Hematopoietic multipotent progenitor cell treated with erythropoietin and hydrocortisone succinate and interleukin-3 and kit ligand, for 4 days (in vitro differentiated cells): ENCODE data around the gene MARCKSL1.
"Not testable (repeated sequence)": the region's sequence is repeated elsewhere in the genome, so short reads cannot be mapped to it uniquely, and the experiment has no call there.

Experiments used
- DNase-seq: peaks from one replicate; pipeline ENCODE4 v3.0.0-alpha.2; 2015

Gene MARCKSL1

DNA sequence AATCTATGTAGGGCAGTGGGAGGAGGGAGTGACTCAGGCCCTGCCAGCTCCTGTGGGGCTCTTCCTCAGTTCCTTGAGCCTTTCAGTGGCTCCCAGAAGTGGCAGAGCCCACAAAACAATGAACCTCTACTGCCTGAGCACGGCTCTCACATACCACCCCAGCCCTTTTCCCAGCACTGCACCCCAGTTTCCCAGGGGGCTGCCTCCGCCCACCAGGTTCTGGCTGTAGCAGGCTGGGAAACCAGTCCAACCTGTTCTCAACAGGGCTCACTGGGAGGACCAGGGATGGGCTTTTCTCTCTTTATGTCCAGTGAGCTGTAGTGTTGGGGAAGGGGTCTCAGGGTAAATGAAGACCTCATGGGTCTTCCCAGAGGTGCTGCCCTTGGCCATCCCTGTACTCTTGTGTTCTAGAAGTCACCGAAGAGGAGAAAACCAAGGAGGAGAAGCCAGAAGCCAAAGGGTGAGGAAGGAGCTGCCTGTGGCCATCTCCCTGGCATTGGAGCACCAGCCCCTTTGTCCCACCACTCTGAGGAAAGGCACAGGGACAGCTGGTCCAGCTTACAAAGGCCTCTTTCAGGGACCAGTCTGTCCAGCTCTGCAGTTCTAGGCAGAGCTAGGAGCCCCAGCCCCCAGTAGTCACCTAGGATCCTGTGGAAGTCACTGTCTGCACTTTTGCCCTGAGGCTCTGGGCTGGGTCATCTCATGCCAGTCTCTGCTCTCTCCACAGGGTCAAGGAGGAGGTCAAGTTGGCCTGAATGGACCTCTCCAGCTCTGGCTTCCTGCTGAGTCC lies 3.5 kb downstream of the MARCKSL1 start:
- DNase-seq = no peak

DNA sequence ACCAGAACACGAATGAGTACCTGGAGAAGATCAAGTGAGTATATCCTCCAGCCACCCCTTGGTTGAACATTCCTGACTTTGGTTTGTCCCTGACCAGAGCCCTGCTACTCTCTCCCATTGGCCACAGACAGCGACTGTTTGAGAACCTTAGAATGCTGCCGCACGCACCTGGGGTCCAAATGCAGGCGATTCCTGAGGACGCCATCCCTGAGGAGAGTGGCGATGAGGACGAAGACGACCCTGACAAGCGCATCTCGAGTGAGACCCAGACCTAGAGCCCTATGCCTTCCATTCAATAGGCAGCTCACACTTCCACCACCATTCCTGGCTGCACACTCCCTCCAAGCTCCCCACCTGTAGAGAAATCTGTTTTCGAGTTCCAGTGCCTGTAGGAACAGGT lies 4.5 kb downstream of the MARCKSL1 start:
- DNase-seq = no peak

DNA sequence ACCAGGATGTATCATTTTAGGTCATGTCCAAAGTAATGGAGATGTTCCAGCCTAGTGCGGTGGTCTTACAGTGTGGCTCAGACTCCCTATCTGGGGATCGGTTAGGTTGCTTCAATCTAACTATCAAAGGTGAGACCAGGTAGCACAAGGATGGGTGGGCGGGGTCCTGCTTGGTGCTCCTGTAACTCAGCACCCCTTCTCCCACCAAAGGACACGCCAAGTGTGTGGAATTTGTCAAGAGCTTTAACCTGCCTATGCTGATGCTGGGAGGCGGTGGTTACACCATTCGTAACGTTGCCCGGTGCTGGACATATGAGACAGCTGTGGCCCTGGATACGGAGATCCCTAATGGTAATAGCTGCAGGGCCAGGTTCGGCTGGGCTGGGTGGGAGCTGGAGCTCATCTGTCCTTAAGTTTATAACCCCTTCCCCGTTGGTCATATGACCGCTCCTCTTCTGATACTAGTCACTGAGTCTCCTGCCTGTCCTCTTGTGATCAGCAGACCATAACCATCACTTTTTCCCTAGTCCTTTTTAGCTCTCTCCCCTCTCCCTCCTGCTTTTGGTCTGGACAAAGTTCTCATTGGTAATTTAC lies 5.4 kb downstream of the MARCKSL1 start:
- DNase-seq = no peak

DNA sequence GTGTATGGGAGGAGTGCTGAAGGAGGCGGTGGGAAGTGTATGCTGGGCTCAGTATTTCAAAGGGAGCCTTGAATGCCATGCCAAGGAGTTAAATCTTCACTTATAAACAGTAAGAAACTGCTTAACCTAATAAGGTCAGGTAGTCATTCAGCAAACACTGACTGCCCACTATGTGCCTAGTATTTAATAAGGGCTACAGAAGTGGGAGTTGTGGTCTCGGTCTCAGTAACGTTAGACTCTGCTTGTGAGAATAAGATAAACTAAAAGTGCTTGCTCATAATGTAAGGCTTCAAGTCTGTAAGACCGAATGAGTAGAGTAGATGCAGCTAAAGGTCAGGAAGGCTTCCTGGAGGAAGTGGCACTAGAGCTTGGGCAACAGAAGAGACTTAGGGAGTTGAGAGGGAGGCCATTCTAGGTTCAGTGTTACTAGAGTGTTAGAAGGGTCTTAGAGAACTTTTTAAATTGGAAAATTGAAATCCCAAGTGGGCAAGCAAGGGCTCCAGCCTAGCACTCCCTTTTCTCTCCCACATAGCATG lies 6.0 kb downstream of the MARCKSL1 start:
- no peak for DNase-seq

DNA sequence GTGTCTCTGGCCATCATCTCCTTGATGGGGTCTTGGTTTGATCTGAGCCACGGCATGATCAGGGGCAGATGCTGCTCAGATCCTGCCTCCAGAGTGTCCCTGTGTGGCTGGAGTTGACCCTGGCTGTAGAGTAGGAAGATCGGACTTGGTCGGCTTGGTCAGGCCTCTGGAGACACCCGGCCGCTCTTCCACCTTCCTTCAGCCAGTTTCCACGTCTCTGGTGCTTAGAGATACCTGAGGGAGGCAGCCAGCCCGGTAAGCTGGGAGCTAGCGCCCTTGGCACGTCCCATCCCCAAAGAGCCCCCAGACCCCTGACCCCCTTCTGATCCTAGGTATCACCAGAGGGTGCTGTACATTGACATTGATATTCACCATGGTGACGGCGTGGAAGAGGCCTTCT lies 8.8 kb downstream of the MARCKSL1 start:
- no peak for DNase-seq

DNA sequence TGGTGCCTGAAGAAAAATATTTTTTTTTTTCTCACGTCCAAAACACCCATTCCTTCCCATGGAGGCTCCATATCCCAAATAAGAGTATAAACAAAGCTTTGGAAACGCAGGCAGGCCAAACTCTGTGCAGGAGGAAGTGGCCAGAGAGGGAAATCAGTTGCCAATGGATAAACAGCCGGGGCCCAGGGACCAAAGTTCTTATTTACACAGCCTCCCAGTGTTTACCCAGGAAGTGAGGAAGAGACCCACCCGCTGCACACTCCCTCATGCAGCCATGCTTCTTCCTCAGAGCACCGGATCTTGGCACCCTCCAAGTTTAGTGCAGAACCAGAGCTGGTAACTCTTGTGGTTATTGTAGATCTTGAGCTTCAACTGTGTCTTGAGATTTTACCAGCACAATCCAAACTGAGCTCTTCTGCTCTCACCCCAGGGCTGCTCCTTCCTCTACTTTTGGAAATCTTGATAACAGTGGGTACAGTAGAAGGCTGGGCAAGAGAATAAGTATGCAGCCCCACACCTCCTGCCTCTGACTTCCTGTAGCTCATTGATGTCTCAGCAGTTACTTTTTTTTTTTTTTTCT lies 14.2 kb downstream of the MARCKSL1 start:
- DNase-seq = peak; percentile 58

DNA sequence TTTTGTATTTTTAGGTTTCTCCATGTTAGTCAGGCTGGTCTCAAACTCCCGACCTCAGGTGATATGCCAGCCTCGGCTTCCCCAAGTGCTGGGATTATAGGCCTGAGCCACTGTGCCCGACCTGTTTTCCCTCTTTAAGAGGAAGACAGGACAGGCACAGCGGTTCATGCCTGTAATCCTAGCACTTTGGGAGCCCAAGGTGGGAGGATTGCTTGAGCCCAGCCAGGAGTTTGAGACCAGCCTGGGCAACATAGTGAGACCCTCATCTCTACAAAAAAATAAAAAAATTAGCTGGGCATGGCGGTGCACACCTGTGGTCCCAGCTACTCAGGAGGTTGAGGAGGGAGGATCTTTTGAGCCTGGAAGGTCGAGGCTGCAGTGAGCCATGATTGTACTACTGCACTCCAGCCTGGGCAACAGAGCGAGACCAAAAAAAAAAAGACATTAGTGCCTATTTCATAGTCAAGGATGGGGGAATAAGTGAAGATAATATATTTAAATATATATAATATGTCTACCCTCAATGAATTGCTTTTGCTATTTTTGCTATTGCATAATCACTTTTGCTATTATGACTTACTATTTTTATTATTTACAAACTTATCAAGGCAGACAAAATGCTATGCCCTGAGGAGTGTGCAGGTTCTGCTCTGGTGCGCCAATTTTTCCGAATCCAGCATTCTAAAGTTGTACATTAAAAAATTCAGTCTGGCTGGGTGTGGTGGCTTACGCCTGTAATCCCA lies 17.7 kb downstream of the MARCKSL1 start:
- DNase-seq = no peak

DNA sequence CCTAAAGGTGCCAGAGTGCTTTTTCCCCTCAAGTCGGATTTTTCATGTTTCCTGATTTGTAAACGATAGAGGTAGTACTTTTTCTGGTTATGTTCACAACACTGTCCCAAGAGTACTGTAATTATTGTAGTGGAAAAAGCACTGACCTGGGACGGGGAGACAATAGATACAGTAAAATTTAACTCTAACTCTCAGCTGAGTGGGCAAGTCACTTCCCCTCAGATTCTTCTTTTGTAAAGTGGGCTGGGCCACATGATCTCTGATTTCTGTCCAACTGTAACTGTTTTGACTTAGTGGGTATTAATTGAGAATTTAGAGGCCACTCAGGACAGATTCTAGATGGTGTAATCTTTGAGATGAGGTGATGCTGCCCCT lies 19.1 kb downstream of the MARCKSL1 start:
- DNase-seq = no peak

DNA sequence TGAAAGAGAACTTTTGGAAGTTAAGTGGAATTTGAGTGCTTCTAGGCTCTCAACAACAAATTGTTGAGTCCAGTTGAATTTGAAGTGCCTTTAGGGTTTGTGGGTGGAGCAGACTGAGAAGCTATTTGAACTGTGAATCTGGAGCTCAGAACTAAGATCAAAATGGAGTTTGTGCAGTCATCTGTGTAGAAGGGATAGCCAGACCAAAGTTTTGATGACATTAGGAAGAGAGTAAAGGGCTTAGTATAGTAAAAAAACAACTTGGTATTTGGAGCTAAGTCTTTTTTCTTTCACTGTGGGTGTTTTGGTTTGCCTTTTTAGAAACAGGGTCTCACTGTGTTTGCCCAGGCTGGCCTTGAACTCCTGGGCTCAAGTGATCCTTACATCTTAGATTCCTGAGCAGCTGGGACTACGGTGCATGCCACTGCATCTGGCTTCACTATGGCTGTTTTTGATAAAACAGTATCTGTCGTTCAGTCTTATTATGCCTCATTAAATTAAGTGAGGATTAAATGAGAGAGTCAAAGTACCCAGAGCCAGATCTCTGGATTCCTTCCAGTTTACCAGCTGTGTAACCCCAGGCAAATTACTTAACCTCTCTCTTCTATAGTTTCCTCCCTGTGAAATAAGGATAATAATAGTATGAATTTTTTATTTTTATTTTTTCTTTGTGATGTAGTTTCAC lies 24.2 kb downstream of the MARCKSL1 start:
- no peak for DNase-seq

DNA sequence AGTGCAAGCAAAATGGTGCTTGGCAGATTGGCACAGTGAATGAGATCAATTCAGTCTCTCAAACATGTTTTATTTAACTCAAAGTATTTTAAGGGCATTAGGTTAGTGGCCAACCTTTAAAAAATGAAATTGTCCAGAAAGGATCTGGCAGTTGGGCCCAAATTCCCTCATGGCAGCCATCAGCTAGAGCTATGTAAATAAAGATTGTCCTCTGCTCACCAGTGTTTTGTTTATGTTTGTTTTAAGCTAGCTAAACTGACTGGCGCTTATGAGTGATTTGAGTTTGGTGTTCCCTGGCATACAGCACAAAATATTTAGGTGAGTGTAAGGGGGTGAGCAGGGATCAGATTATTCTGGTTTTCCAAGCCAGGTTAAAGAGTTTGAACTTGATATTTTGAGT lies 26.1 kb downstream of the MARCKSL1 start:
- no peak for DNase-seq

DNA sequence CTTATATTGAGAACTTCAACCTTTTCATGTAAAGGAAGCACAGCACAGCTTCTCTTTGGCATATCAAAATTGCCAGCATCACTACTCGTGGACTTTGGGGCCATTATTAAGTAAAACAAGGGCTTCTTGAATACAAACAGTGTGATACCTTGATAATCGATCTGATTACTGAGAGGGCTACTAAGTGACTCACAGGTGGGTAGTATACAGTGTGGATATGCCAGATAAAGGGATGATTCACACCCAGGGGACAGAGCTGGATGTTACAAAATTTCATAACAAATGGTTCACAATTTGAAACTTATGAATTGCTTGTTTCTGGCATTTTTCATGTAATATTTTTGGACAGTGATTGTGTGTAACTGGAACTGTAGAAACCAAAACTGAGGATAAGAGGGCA lies 28.7 kb downstream of the MARCKSL1 start:
- DNase-seq = peak; percentile 28

DNA sequence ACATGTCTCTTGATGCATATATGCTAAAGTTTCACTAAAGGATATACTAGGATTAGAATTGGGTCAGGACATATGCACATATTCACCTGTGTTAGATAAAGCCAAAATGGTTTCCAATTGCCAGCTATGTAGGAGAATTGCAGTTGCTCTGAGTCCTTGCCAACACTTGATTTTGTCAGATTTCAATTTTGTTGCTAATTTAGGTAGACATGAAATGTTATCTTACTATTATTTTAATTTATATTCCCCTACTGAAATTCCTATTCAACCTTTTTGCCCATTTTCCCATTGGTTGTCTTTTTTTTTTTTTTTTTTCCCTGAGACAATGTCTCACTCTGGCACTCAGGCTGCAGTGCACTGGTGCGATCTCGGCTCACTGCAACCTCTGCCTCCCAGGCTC lies 30.7 kb downstream of the MARCKSL1 start:
- no peak for DNase-seq

DNA sequence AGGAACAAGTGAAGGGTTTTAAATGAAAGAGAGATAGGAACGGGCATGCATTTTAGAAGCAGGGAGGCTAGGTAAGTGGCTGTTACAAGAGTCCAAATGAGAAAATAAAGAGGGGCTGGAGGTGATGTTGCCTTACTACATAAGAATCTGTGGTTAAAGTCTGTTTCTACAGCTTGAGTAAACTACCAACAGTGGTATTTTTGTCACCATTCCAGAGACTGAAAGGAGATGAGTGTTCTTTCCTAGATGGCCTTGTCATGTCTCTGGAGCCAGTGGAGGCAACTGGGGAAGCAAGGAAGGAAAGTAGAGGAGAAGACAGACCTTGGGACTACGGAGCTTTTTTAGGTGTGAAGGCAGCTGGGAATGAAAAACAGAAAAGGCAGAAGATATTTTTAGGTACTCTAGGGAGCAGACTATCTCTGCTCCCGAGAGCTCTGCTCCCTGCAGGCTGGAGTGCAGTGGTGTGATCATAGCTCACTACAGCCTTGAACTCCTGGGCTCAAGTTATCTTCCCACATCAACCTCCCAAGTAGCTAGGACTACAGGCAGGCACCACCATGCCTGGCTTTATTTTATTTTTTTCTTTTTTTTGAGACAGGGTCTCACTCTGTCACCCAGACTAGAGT lies 31.9 kb downstream of the MARCKSL1 start:
- no peak for DNase-seq

DNA sequence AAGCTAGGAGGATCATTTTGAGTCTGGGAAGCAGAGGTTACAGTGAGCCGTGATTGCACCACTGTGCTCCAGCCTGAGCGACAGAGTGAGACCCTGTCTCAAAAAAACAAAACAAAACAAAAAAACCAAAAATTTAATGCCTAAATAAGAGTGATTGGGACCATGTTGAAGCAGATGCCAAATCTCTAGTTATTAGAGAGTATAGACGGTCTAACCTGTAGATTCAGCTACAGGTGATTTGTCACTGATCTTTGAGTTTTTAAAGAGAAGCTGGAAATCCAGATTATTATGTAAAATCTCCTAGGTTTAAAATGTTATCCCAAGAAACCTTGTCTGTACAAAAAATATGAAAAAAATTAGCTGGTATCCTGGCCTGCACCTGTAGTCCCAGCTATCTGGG lies 32.7 kb downstream of the MARCKSL1 start:
- DNase-seq = no peak

DNA sequence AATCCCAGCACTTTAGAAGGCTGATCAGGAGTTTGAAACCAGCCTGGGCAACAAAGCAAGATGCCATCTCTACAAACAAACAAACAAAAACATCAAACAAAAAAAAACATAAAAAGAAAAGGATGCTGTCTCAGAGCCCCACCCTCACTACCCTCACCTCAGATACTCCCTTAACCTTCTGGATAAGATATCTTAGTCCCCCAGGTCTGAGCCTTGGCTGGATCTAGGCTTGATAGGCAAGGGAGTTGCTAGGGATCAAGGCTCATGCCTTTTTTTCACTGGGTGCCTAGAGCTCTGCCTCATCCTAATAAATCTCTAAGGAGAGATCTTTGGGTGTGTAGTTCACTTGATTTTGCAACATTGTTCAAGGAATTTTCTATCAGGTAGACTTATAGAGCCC lies 36.7 kb downstream of the MARCKSL1 start:
- DNase-seq = peak; percentile 13

DNA sequence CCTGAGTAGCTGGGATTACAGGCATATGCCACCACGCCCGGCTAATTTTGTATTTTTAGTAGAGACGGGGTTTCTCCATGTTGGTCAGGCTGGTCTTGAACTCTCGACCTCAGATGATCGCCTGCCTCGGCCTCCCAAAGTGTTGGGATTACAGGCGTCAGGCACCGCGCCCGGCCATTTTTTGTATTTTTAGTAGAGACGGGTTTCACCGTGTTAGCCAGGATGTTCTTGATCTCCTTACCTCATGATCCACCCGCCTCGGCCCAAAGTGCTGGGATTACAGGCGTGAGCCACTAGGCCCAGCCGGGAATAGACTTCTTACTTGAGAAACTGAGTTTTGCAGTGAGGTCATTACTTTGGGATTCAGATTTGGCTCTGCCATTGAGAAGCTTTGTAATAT lies 37.8 kb downstream of the MARCKSL1 start:
- not testable (repeated sequence) for DNase-seq

DNA sequence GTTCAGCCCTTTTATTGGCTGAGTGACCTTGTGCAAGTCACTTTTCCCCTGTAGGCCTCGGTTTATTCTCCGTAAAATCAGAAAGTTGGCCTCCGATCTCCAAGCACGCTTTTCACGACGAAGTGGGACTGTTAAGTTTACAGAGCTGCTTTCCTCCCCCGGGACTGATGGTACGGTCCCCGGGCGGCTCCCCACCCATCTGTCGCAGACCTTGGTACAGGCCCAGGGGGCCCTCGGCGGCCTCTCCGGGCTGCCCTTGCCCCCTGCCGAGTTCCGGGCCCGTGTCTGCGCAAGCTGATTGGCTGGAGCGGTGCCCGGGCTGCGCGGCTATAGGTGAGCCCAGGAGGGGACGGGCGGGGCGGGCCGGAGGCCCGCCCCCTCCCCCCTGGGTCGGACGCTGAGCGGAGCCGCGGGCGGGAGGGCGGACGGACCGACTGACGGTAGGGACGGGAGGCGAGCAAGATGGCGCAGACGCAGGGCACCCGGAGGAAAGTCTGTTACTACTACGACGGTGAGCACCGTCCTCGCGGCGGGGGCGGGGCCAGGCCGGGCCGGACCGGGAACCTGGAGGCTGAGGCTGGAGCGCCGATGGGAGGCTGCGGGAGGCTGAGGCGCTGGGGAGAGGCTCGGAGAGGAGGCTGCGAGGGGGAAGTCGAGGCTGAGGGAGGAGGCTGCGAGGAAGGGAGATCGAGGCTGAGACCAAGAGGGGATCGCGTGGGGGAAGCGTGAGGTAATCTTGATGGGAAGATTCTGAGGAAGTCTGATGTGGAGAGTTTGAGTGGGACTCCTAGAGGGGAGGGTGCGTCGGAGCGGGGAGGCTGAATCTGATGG lies 44.1 kb downstream of the MARCKSL1 start, which contains the start of gene HDAC1:
TSS of gene HDAC1 (plus strand) at position 376 of the 831 bp plus-strand sequence. CDS start at position 463, 87 bp downstream.
- peak; percentile 99 for DNase-seq

DNA sequence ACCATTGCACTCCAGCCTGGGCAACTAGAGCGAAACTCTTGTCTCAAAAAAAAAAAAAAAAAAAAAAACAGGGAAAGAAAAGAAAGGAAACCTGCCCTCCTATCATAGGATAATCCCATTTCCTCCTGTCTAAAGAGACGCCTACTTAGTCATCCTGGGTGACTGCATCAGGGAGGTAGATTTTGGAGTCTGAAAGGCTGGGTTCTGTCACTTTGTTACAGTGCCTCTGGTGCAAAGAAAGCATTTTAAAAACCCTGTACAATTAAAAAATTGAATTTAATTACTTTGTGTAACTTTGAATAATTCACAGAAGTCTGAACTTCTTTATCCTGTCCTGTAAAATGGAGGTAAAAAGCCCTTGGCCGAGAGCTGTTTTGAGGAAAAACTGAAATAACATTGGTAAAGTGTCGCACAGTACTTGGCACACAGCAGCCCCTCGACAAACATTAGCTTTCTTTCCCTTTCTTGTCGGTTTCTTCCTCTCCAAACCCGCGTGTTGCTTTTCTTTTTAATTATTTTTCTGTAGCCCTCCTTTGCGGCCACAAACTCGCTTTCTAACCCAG lies 44.8 kb downstream of the MARCKSL1 start:
- no peak for DNase-seq

DNA sequence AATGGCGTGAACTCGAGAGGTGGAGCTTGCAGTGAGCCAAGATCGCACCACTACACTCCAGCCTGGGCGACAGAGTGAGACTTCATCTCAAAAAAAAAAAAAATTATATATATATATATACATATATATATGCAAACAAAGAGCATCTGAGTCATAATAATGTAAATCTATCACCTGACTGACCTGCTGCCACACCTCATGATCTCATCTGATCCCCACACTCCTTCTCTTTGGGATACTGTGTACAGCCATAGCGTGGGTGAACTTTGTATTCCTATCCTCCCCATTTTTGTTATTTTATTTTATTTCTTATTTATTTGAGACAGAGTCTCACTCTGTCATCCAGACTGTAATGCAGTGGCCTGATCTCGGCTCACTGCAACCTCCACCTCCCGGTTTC lies 46.8 kb downstream of the MARCKSL1 start:
- no peak for DNase-seq

DNA sequence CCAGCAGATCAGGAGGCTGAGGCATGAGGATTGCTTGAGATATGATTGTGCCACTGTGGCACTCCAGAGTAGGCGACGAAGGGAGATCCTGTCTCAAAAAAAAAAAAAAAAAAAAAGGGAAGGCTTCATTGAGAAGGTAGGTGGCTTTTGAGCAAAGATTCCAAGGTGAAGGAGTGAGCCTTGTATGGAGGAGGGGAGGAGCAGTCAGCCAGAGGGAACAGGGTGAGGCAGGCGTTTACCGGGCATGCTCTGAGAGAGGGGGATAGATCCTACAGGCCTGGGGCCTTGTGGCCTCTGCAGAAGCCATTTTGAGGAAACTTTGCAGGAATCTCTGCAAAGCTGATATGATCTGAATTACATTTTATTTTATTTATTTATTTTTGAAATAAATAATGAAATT lies 49.3 kb downstream of the MARCKSL1 start:
- no peak for DNase-seq

DNA sequence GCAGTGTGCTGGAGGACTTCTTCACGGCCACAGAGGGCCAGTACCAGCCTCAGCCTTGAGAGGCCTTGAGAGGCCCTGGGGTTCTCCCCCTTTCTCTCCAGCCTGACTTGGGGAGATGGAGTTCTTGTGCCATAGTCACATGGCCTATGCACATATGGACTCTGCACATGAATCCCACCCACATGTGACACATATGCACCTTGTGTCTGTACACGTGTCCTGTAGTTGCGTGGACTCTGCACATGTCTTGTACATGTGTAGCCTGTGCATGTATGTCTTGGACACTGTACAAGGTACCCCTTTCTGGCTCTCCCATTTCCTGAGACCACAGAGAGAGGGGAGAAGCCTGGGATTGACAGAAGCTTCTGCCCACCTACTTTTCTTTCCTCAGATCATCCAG lies 50.4 kb downstream of the MARCKSL1 start:
- DNase-seq = no peak
